GM19324 (cell line): ENCODE data around the gene VAMP1.
"Not testable (repeated sequence)": the region's sequence is repeated elsewhere in the genome, so short reads cannot be mapped to it uniquely, and the experiment has no call there.

Source experiments
- ATAC-seq: cut with Tn5 transposase; IDR thresholded peaks from one replicate; pipeline ENCODE4 v1.9.1; 2021; ENCODE audit warnings: mild to moderate bottlenecking, moderate library complexity; ENCODE audit not compliant: unreplicated experiment, low FRiP score

The VAMP1 gene, protein sequence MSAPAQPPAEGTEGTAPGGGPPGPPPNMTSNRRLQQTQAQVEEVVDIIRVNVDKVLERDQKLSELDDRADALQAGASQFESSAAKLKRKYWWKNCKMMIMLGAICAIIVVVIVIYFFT

DNA sequence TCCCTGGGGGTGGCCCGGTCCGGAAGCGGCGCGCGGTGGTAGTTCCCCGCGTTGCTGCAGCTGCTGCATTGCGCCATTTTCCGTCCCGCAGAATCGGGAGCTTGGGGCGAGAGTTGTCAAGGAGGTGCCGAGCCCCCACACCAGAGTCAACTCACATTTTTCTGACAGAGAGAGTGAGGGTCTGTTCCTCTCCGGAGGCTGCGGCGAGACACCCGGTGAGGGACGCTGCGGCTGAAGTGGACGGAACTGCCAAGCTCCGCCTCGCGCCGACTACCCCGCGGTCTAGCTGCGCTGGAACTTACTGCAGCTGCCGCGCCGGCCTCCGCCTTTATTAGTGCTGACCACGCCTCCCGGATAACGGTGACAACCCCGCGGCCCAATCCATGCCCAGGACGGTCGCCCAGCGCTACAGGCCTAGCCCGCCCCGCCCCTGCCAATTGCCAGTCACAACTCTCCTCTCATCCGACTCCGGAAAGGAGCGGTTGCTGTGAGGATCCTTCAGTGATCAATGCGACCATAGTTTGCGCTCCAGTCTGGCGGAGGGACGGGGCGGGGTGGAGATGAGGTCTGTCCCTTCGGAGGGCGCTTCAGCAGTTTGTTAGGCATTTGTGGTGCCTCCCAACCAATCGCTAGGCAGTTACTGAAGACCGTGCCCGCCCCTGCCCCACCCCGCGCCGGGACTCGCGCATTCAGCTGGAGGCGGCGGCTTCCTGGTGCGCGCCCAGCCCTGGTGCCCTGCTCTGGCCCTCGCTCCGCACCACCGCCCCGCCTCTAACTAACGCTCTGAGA lies at the start of gene VAMP1:
TSS of gene VAMP1 (minus strand) at position 303 of the 789 bp plus-strand sequence. CDS start at position 157, 146 bp downstream.
- ATAC-seq = peak; percentile 89

DNA sequence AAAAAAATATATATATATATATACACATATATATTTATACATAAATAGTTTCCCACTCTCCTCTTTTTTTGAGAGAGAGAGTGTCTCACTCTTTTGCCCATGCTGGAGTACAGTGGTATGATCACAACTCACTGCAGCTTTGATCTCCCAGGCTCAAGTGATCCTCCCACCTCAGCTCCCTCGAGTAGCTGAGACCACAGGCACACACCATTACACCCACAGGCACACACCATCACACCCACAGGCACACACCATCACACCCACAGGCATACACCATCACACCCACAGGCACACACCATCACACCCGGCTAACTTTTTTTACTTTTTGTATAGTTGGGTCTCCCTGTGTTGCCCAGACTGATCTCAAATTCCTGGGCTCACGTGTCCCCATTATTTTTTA lies 49.7 kb upstream of the VAMP1 start:
- ATAC-seq = no peak

DNA sequence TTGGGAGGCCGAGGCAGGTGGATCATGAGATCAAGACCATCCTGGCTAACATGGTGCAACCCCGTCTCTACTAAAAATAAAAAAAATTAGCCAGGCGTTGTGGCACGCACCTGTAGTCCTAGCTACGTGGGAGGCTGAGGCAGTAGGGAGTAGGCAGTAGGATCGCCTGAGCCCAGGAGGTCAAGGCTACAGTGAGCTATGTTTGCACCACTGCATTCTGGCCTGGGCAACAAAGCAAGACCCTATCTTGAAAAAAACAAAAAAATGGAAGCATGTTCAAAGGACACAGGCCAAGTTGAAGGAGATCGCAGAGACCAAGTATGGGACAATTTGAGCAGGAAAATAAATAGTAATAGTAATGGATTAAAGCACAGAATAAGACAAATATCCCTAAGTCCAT lies 37.6 kb upstream of the VAMP1 start:
- no peak for ATAC-seq

DNA sequence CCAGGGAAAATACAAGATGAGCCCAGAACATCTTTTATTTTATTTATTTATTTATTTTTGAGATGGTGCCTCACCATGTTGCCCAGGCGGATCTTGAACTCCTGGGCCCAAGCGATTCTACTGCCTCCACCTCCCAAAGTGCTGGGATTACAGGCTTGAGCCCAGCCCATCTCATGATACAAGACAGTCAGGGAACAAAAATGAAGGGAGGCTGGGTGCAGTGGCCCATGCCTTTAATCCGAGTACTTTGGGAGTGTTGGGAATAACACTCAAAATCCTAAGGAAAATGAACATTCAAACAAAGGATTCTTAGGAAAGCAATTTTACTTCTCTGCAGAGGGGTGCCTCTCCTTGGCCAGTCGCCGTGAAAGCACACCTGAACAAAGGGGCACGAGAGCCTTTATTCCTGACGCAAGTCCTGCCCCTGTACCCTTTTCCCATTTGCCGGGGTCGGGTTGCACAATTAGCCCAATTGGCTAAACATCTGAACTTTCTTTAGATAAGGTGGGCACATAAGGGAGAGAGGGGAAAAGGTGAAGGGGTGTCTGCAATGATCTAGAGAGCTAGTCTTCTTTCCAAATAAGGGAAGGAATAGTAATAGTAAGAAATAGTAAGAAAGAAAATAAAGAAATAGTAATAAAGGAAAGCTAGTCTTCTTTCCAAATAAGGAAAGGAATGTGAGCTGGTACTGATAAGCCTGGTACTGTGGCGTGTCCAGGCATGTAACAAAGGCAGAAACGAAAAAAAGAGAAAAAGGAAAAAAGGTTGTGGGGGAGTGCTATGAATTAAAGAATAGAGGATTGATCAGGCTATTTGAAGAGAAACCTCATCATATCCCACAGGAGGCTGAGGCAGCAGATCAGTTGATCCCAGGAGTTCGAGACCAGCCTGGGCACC lies 36.9 kb upstream of the VAMP1 start:
- ATAC-seq = no peak

DNA sequence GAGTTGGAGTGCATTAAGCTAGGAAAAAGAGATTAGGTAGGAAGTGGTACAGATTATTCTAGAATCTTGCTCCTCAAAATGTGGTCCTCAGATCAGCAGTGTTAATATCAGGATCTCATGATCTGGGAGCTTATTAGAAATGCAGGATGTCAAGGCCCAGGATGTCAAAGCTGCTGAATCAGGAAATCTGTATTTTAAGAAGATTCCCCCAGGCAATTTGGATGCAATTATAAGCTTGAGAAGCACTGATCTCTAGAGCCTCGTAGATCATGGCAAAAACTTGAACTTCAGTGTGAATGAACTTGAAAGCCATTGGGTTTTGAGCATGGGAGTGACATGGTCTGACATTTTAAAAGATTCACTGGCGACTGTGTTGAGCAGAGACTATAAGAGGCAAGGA lies 30.0 kb upstream of the VAMP1 start:
- ATAC-seq = no peak

DNA sequence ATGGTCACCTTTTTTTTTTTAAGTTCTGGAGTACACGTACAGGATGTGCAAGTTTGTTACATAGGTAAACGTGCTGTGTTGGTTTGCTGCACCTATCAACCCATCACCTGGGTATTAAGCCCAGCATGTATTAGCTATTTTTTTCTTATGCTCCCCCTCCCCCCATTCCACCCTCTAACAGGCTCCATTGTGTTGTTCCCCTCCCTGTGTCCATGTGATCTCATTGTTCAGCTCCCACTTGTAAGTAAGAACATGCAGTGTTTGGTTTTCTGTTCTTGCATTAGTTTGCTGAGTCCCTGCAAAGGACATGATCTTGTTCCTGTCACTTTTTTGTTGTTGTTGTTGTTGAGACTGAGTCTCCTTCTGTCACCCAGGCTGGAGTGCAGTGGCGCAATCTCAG lies 26.8 kb upstream of the VAMP1 start:
- ATAC-seq = not testable (repeated sequence)

DNA sequence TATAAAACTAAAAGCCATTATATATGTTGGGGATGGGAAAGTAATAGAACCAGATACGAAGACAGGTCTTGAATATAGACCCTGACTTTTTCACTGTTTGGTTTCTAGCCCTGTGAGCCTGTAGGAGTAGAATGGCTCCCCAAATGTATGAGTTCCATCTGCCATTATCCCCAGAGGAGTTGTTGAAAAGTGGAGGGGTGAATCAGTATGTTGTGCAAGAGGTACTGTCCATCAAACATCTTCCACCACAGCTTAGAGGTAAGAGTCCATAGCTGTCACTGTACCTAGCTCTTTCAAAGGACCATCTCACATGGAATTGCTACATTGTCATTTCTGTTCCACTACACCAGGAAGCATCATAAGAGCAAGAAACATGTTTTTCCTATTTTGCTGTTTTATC lies 24.5 kb upstream of the VAMP1 start:
- ATAC-seq = no peak

DNA sequence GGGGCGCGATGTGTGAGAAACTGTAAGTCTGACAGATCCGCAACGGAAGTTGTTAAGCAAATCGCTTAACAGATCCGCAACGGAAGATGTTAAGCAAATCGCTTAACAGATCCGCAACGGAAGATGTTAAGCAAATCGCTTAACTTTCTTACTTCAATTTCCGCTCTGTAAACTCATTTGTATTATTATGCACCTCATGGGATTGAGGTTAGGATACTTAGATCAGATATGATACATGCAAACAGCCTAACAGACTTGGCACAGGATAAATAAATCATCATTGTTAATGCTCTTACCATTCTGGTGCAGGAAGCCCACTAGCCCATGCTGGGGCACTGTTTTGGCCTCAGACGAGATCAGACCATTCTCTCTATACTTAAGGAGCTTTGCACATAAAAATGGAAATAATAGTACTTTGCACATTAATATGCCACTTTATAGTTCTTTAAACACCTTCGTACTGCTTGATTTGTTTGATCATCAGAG lies 23.8 kb upstream of the VAMP1 start:
- ATAC-seq = no peak

DNA sequence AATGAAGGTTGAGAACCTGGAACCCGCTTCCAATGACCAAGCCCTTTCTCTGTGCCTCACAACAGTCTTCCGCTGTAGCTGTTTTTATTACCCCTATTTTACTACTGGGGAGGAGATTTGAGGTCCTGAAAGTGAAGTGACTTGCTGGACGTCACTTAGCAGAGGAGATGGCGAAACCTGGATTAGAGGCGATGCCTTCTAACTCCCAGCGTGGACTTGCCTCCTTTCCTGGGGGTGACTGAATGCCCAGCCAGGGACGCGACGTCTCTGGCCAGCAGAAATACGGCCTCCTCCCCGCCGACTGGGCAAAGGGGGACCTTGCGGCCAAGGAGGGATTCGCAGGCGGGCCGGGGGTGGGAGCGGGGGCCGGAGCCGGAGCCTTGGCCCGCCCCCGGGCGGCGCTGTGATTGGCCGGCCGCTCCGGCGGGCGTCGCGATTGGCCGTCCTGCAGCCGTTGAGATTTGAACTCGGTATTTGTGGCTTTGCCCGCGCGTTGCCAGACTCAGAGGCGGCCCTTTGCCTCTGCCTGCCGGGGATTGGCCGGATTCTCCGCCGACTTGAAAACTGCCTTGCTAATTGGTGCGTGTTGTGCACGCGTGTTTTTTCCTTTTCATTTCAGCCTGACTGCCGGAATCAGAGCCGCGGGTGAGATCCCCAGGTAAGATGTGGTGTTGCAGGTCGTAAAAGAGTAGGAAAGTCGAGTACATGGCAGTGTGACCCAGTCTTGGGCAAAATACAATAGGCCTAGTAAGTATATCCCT lies 23.2 kb upstream of the VAMP1 start, which contains the start of gene NCAPD2:
TSS of gene NCAPD2 (plus strand) at position 606 of the 761 bp plus-strand sequence. CDS start 997 bp downstream, outside the sequence.
- peak; percentile 94 for ATAC-seq

DNA sequence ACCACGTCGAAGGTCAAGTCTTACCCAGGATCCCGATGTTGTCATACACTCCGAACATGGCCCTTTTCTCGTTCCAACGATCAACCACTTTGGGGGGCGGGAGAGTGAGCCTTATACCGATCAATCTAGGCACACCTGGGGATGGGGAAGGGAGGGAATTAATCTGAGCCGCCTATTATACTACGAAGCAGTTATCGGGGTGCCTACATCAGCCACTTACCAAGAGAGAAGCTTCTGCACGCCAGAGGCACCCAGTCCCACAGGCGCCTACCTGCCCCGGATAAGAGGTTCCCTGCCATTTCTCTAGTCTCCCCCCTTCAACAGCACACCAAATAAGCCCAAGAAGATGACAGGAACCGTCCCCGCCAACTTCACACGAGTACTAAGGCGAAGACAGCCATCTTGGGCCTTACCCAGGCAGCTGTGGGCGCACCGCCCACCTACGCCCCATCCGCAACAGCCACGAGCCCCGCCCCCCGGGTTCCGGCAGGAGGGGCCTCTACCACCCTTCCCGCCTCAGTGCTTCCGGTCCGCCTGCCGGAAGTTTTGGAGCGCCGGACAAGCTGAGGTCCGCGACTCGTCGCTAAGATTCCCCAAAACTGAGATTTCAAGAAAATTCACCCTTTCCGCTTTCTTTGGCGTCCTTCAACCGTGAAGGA lies 22.5 kb upstream of the VAMP1 start, which contains the start of gene MRPL51:
TSS of gene MRPL51 (minus strand) at position 425 of the 659 bp plus-strand sequence. CDS start at position 299, 126 bp downstream.
- peak; percentile 72 for ATAC-seq

DNA sequence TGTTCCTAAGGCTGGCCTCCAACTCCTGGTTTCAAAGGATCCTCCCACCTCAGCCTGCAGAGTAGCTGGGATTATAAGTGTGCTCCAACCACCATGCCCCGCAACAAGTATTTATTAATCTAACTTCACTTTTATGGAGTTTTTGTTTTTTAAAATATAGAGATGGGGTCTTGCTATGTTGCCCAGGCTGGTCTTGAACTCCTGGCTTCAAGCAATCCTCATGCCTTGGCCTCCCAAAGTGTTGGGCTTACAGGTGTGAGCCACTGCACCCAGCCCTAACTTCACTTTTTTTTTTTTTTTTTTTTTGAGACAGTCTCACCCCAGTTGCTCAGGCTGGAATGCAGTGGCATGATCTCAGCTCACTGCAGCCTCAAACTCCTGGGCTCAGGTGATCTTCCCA lies 20.2 kb upstream of the VAMP1 start:
- ATAC-seq = not testable (repeated sequence)

DNA sequence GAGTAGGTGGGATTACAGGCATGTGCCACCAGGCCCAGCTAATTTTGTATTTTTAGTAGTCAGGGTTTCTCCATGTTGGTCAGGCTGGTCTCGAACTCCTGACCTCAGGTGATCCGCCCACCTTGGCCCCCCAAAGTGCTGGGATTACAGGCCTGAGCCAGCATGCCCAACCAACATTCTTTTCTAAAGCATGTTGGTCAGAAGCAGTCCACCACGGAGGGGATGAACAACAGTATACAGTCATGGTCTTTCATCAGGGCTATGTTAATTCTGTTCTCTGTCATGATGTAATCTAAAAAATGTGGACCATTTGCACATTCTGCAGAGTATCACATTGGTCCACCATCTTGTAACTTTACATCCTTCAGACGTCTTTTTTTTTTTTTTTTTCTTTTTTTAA lies 19.0 kb upstream of the VAMP1 start:
- no peak for ATAC-seq

DNA sequence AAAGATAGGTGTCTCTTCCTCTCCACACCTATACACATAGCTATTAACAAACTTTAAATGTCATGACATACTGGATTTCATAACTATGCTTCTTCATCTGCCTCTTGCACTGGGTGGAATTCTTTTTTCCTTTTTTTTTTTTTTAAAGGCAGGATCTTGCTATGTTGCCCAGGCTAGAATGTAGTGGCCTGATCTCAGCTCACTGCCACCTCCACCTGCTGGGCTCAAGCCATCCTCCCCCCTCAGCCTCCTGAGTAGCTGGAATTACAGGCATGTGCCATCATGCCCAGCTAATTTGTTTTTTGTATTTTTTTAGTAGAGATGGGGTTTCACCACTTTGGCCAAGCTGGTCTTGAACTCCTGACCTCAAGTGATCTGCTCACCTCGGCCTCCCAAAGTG lies 17.8 kb upstream of the VAMP1 start:
- no peak for ATAC-seq

DNA sequence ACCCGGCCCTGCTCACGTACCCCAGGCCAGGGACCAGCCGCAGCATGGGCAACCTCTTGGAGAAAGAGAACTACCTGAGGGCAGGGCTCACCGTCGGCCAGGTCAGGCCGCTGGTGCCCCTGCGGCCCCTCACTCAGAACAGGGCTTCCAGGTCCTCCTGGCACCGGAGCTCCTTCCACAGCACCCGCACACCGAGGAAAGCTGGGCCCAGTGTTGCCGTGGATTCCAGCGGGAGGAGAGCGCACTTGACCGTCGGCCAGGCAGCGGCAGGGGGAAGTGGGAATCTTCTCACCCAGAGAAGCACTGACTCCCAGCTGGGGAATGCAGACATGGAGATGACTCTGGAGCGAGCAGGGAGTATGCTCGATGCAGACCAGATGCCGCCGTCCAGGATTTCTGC lies 7.9 kb upstream of the VAMP1 start:
- no peak for ATAC-seq

DNA sequence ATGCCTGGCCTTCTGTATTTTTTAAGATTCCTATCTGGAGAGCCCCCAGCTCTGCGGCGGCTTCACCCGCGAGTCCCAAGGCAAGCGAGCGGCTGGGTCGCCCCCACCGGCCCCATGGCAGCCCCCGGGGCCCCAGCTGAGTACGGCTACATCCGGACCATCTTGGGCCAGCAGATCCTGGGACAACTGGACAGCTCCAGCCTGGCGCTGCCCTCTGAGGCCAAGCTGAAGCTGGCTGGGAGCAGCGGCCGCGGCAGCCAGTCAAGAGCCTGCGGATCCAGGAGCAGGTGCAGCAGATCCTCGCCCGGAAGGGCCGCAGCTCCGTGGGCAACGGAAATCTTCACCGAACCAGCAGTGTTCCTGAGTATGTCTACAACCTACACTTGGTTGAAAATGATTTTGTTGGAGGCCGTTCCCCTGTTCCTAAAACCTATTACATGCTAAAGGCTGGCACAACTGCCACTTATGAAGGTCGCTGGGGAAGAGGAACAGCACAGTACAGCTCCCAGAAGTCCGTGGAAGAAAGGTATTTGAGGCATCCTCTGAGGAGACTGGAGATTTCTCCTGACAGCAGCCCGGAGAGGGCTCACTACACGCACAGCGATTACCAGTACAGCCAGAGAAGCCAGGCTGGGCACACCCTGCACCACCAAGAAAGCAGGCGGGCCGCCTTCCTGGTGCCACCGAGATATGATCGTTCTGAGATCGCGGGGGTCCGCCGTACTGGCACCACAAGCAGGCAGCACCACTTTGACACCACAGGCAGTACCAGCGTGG lies 7.3 kb upstream of the VAMP1 start:
- ATAC-seq = not testable (repeated sequence)

DNA sequence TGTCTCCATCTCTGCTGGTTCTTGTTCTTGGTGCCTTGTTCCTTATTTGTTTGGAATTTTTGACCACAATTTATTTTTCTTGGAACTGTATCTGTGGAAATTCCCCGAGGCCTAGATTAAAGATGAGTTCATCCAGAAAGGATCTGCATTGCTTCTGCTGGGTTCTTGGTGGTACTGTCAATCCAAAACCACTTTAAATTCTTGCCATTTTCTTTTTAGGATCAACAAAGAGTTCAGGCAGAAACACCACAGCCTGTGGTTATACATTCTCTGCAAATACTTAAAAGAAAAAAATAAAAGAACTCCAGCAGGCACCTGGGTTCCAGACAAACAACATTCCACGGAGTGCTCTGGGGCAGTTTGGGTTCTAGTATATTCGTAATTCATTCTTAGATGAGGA lies 6.0 kb upstream of the VAMP1 start:
- ATAC-seq = no peak

DNA sequence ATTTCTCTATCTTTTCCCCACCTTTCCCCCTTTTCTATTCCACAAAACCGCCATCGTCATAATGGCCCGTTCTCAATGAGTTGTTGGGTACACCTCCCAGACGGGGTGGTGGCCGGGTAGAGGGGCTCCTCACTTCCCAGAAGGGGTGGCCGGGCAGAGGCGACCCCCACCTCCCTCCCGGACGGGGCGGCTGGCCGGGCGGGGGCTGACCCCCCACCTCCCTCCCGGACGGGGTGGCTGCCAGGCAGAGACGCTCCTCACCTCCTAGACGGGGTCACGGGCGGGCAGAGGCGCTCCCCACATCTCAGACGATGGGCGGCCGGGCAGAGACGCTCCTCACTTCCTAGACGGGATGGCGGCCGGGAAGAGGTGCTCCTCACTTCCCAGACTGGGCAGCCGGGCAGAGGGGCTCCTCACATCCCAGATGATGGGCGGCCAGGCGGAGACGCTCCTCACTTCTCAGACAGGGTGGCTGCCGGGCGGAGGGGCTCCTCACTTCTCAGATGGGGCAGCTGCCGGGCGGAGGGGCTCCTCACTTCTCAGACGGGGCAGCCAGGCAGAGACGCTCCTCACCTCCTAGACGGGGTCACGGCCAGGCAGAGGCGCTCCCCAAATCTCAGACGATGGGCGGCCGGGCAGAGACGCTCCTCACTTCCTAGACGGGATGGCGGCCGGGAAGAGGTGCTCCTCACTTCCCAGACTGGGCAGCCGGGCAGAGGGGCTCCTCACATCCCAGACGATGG lies 4.9 kb upstream of the VAMP1 start:
- not testable (repeated sequence) for ATAC-seq

DNA sequence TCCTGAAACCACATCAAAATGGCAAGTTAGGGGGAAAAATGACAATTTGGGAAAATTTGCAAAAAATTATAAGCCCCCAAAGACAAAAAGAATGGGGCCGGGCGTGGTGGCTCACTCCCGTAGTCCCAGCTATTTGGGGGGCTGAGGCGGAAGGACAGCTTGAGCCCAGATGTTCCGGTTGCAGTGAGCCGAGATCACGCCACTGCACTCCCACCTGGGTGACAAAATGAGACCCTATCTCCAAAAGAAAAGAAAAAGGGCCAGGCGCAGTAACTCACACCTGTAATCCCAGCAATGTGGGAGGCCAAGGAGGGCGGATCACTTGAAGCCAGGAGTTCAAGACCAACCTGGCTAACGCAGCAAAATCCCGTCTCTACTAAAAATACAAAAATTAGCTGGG lies 2.0 kb upstream of the VAMP1 start:
- ATAC-seq = no peak
